ENCODE results near the gene STX1B. TPM values are rescaled to one million over a fixed set of nuclear protein-coding genes. Genes with fewer than 3 reads are reported as not detected.
"Not testable (repeated sequence)": the region's sequence is repeated elsewhere in the genome, so short reads cannot be mapped to it uniquely, and the experiment has no call there.

Gene STX1B
- total RNA-seq, 1 donor from 2014 or later, result 1.4 TPM

DNA sequence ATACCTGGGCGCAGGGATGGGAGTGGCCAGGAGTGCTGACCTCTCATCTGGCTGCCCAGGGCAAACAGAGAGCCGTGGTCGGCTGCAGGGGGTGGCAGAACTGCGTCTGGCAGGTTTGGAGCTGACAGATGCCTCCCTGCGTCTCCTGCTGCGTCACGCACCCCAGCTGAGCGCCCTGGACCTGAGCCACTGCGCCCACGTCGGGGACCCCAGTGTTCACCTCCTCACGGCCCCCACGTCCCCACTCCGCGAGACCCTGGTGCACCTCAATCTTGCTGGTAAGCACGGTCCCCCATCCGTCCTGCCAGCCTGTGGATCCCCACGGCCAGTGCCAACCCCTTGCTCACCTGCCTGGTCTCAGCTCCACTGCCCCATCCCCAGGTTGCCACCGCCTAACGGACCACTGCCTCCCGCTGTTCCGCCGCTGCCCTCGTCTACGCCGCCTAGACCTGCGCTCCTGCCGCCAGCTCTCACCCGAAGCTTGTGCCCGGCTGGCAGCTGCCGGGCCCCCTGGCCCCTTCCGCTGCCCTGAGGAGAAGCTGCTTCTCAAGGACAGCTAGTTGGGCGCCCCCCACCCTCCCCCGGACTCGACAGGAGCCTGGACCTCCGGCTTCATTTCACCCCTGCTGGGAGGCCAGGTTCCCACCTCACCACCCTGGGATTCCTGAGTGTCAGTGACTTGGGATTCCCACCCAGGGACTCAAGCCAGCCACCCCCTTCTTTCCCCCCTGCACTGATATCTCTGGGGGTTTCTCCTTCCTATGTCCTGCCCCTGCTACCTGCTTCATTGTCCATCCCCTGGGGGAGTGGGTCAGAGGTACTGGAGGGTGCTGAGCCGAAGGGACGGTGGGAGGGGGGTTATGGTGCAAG is 63.5 kb downstream of the STX1B start:
- TF ChIP-seq, protein P1, sequence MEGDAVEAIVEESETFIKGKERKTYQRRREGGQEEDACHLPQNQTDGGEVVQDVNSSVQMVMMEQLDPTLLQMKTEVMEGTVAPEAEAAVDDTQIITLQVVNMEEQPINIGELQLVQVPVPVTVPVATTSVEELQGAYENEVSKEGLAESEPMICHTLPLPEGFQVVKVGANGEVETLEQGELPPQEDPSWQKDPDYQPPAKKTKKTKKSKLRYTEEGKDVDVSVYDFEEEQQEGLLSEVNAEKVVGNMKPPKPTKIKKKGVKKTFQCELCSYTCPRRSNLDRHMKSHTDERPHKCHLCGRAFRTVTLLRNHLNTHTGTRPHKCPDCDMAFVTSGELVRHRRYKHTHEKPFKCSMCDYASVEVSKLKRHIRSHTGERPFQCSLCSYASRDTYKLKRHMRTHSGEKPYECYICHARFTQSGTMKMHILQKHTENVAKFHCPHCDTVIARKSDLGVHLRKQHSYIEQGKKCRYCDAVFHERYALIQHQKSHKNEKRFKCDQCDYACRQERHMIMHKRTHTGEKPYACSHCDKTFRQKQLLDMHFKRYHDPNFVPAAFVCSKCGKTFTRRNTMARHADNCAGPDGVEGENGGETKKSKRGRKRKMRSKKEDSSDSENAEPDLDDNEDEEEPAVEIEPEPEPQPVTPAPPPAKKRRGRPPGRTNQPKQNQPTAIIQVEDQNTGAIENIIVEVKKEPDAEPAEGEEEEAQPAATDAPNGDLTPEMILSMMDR (IDR thresholded peaks at IDR 0.05), result no peak
- Mint-ChIP-seq H3K4me1 (ENCODE audit: low read depth) (peaks cover 28% of the 10 kb centered on the region), H3K9me3 (ENCODE audit: low read depth) (no peaks in the 10 kb centered on the region), H3K27ac (ENCODE audit: unreplicated experiment) (peak overlapping the region; percentile 12), H3K4me3 (ENCODE audit: unreplicated experiment) (no peak overlapping the region), H3K36me3 (ENCODE audit: low read depth) (peaks cover 8% of the 10 kb centered on the region), H3K27me3 (ENCODE audit: low read depth) (no peaks in the 10 kb centered on the region)
- DNase-seq (ENCODE audit: low spot score), result peak; percentile 94

DNA sequence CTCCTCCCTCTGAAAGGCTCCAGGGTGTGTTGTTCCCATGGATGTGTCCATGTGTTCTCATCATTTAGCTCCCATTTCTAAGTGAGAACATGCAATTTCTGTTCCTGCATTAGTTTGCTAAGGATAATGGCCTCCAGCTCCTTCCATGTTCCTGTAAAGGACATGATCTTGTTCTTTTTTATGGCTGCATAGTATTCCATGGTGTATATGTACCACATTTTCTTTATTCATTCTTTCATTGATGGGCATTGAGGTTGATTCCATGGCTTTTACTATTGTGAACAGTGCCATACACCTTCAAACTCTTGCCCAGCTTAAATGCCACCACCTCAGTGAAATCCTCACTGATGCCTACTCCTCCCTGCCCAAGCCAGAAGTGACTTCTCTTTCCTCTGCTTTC is 66.1 kb downstream of the STX1B start:
- H3K4me1 Mint-ChIP-seq (ENCODE audit: low read depth), result peaks cover 15% of the 10 kb centered on the region
- no peak overlapping the region for H3K27ac Mint-ChIP-seq (ENCODE audit: unreplicated experiment)
- TF ChIP-seq, protein P1 (IDR thresholded peaks at IDR 0.05), result no peak
- no peaks in the 10 kb centered on the region for H3K9me3 Mint-ChIP-seq (ENCODE audit: low read depth)
- H3K36me3 Mint-ChIP-seq (ENCODE audit: low read depth), result peaks cover 8% of the 10 kb centered on the region
- H3K27me3 Mint-ChIP-seq (ENCODE audit: low read depth), result no peaks in the 10 kb centered on the region
- DNase-seq (ENCODE audit: low spot score), result no peak
- no peak overlapping the region for H3K4me3 Mint-ChIP-seq (ENCODE audit: unreplicated experiment)

DNA sequence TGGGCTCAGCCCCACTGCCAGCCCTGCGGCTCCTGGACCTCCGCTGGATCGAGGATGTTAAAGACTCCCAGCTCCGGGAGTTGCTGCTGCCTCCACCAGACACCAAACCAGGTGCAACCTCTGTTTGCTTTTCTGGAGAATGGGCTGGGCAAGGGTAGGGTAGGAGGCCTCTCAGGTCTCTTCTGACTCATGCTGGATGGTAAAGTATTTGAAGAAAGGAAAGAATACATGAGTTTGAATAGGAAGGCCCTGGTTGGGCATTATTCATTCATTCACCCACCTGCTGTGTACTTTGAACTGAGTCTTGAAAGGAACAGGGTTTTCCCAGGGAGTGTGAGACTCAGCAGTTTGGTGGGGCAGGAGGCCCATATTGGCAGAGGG is 68.0 kb downstream of the STX1B start:
- H3K27me3 Mint-ChIP-seq (ENCODE audit: low read depth), result no peaks in the 10 kb centered on the region
- TF ChIP-seq, protein P1 (IDR thresholded peaks at IDR 0.05), result no peak
- H3K4me1 Mint-ChIP-seq (ENCODE audit: low read depth), result peaks cover 11% of the 10 kb centered on the region
- no peaks in the 10 kb centered on the region for H3K9me3 Mint-ChIP-seq (ENCODE audit: low read depth)
- peaks cover 8% of the 10 kb centered on the region for H3K36me3 Mint-ChIP-seq (ENCODE audit: low read depth)
- no peak for DNase-seq (ENCODE audit: low spot score)
- no peak overlapping the region for H3K27ac Mint-ChIP-seq (ENCODE audit: unreplicated experiment)
- H3K4me3 Mint-ChIP-seq (ENCODE audit: unreplicated experiment), result no peak overlapping the region

DNA sequence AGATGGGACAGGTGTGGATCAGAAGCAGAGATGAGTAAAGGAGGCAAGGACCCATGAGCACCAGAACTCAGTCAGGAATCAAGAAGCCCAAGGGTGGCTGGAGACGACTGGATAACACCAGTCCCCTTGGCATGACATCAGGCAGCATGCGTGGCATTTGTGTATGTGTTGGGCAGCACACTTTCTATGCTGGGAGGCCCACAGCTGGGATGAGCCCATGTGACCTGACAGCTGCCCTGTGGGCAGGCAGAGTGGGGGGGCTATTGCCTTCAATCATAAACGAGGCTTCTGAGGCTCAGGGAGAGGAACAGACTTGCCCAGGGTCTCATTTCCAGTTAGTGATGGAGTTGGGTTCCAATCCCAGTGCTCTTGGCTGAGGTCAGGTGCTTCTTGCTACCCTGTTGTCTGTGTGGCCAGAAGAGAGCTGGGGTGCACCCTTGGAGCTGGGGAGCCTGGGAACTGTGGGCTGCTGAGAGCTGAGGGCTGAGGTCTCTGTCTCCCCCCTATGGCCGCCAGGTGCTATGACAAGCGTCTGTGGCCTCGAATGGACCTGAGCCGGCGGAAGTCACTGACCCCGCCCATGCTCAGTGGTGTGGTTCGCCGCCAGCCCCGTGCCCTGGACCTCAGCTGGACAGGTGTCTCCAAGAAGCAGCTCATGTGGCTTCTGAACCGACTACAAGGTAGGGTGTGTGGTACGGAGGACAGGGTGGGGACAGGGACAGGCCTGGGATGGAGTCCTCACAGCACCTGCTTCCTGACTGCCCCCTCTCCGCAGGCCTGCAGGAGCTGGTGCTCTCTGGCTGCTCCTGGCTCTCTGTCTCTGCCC is 68.6 kb downstream of the STX1B start:
- Mint-ChIP-seq H3K9me3 (ENCODE audit: low read depth) (no peaks in the 10 kb centered on the region), H3K4me1 (ENCODE audit: low read depth) (peaks cover 11% of the 10 kb centered on the region), H3K27ac (ENCODE audit: unreplicated experiment) (peak overlapping the region; percentile 10), H3K36me3 (ENCODE audit: low read depth) (peaks cover 8% of the 10 kb centered on the region), H3K4me3 (ENCODE audit: unreplicated experiment) (no peak overlapping the region), H3K27me3 (ENCODE audit: low read depth) (no peaks in the 10 kb centered on the region)
- DNase-seq (ENCODE audit: low spot score), result no peak
- TF ChIP-seq, protein P1 (IDR thresholded peaks at IDR 0.05), result peak; percentile 85

DNA sequence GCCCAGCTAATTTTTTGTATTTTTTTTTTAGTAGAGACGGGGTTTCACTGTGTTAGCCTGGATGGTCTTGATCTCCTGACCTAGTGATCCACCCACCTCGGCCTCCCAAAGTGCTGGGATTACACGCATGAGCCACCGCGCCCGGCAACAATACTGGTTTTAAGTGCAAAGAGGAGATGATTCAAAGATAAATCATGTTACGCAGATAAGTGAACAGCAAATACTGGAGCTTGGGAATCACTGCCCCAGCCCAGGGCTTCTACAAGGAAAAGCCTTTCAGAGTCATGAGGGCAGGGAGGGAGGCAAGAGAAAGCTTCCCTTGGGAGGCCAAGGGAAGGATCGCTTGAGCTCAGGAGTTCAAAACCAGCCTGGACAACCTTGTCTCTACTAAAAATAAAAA is 70.9 kb downstream of the STX1B start:
- H3K4me3 Mint-ChIP-seq (ENCODE audit: unreplicated experiment); DNase-seq (ENCODE audit: low spot score); H3K27ac Mint-ChIP-seq (ENCODE audit: unreplicated experiment); H3K36me3 Mint-ChIP-seq (ENCODE audit: low read depth); H3K27me3 Mint-ChIP-seq (ENCODE audit: low read depth); H3K9me3 Mint-ChIP-seq (ENCODE audit: low read depth): not testable (repeated sequence)
- H3K4me1 Mint-ChIP-seq (ENCODE audit: low read depth), result peaks cover 11% of the 10 kb centered on the region

Other genes starting within 250 kb of the STX1B start
- 6.3 to 10.0 TPM (median 7.1 TPM) in 3 replicates for gene CFAP119, start 248.6 kb downstream of the STX1B start, total RNA-seq
- 71.1 to 104 TPM (median 78.6 TPM) in 3 replicates for gene RNF40, start 248.3 kb downstream of the STX1B start, total RNA-seq
- 18.8 to 20.2 TPM (median 18.9 TPM) in 3 replicates for gene ZNF629, start 223.4 kb downstream of the STX1B start, total RNA-seq
- 34.6 to 37.5 TPM (median 37.3 TPM) in 3 replicates for gene BCL7C, start 116.6 kb downstream of the STX1B start, total RNA-seq
- gene CTF1, start 114.0 kb downstream of the STX1B start, total RNA-seq, result 3.7 to 5.7 TPM (median 4.2 TPM) in 3 replicates
- gene FBXL19, start 87.1 kb downstream of the STX1B start, total RNA-seq, result 19.4 to 21.5 TPM (median 20.5 TPM) in 3 replicates
- gene ORAI3, start 61.6 kb downstream of the STX1B start, total RNA-seq, result 10.3 to 16.0 TPM (median 15.6 TPM) in 3 replicates
- 15.0 to 18.0 TPM (median 15.8 TPM) in 3 replicates for gene SETD1A, start 52.9 kb downstream of the STX1B start, total RNA-seq
- 10.8 to 12.4 TPM (median 12.3 TPM) in 3 replicates for gene HSD3B7, start 25.4 kb downstream of the STX1B start, total RNA-seq
- gene STX4, start 22.9 kb upstream of the STX1B start, total RNA-seq, result 43.4 to 54.1 TPM (median 48.0 TPM) in 3 replicates
- 14.1 to 18.9 TPM (median 15.2 TPM) in 3 replicates for gene ZNF668, start 63.6 kb upstream of the STX1B start, total RNA-seq
- 13.8 to 17.3 TPM (median 15.2 TPM) in 3 replicates for gene ZNF646, start 63.8 kb upstream of the STX1B start, total RNA-seq
- gene PRSS53, start 78.3 kb upstream of the STX1B start, total RNA-seq, result 3.3 to 7.0 TPM (median 5.9 TPM) in 3 replicates
- gene VKORC1, start 84.2 kb upstream of the STX1B start, total RNA-seq, result 167 to 199 TPM (median 193 TPM) in 3 replicates
- 36.3 to 44.5 TPM (median 41.9 TPM) in 3 replicates for gene BCKDK, start 97.7 kb upstream of the STX1B start, total RNA-seq
- 28.3 to 43.2 TPM (median 34.7 TPM) in 3 replicates for gene KAT8, start 107.0 kb upstream of the STX1B start, total RNA-seq
- gene PRSS8, start 125.1 kb upstream of the STX1B start, total RNA-seq, result not detected in 3 replicates
- 0.35 to 0.39 TPM in 2 of 3 replicates, not detected in the other for gene PRSS36, start 139.4 kb upstream of the STX1B start, total RNA-seq
- 226 to 414 TPM (median 231 TPM) in 3 replicates for gene FUS, start 169.5 kb upstream of the STX1B start, total RNA-seq
- 2.7 to 2.9 TPM (median 2.8 TPM) in 3 replicates for gene PYCARD, start 192.1 kb upstream of the STX1B start, total RNA-seq
- not detected in 3 replicates for gene TRIM72, start 203.5 kb upstream of the STX1B start, total RNA-seq
- not detected in 3 replicates for gene PYDC1, start 206.5 kb upstream of the STX1B start, total RNA-seq
- gene ITGAM, start 249.3 kb upstream of the STX1B start, total RNA-seq, result not detected in 3 replicates